ENCODE data around the gene ARPC4. TPM values are rescaled to one million over a fixed set of nuclear protein-coding genes. Genes with fewer than 3 reads are reported as not detected.
A peak's percentile ranks its signal among the peaks of the same experiment; 100 is the strongest.

ARPC4 gene
- total and polyA plus RNA-seq, 2 experiments from 2014 or later: 149 to 182 TPM

DNA sequence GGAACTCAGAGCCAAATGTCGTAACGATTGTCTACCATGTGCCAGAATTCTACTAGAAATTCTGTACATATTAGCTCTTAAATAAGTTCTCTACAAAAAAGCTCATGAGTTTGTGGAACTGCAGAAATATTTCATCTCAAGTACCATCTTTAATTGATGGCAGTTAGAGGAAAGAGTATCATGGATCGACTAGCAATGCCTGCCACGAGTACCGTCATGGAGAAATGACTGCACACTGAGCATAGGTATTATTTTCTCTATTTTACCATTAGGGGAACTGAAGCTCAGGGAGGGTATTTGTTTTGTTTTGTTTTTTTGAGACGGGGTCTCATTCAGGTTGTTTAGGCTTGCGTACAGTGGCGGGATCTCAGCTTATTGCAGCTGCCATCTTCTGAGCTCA lies 48.1 kb downstream of the ARPC4 start:
- peaks cover 4% of the 10 kb centered on the region for H3K4me1 ChIP-seq (ENCODE audit: insufficient read depth)
- 84% methylated on average over 8 of the region's 8 CpGs for WGBS (ENCODE audit: low lambda C conversion rate, missing lambda C conversion rate)
- no peaks in the 10 kb centered on the region for H3K9me3 ChIP-seq (ENCODE audit: low read depth)
- H3K4me2 ChIP-seq: no peak overlapping the region
- TF ChIP-seq EZH2 (IDR thresholded peaks at IDR 0.05; ENCODE audit: borderline replicate concordance) (no peak), CTCF (IDR thresholded peaks at IDR 0.05; ENCODE audit: poor library complexity) (no peak), EZH2phosphoT487 (IDR thresholded peaks at IDR 0.05; ENCODE audit: low read depth, severe bottlenecking, unreplicated experiment) (no peak)
- no peaks in the 10 kb centered on the region for H3K27me3 ChIP-seq
- H3K4me3 ChIP-seq: no peak overlapping the region
- H2AFZ ChIP-seq: no peak overlapping the region
- no peak for DNase-seq (ENCODE audit: low spot score)
- H4K20me1 ChIP-seq (ENCODE audit: insufficient read depth, poor library complexity, severe bottlenecking): no peaks in the 10 kb centered on the region
- H3K9me2 ChIP-seq (replicated peaks; ENCODE audit: insufficient read depth): no peaks in the 10 kb centered on the region
- peaks cover 5% of the 10 kb centered on the region for H3K36me3 ChIP-seq (replicated peaks; ENCODE audit: insufficient read depth, low read depth)
- peaks cover 9% of the 10 kb centered on the region for H3K79me2 ChIP-seq
- H3K27ac ChIP-seq: no peak overlapping the region

- H3K4me3 ChIP-seq: peak within 1 kb of the TSS; percentile 53
- no peaks in the 10 kb centered on the region for H3K9me2 ChIP-seq (replicated peaks; ENCODE audit: insufficient read depth)
- peak; percentile 97 for DNase-seq (ENCODE audit: low spot score)
- H4K20me1 ChIP-seq (ENCODE audit: insufficient read depth, poor library complexity, severe bottlenecking): no peaks in the 10 kb centered on the region
- H3K4me1 ChIP-seq (ENCODE audit: insufficient read depth): peaks cover 4% of the 10 kb centered on the region
- H3K27me3 ChIP-seq: no peaks in the 10 kb centered on the region
- 2% methylated on average over 42 of the region's 42 CpGs for WGBS (ENCODE audit: low lambda C conversion rate, missing lambda C conversion rate)
- H3K79me2 ChIP-seq: peaks cover 9% of the 10 kb centered on the region
- peak within 1 kb of the TSS; percentile 92 for H3K4me2 ChIP-seq
- H2AFZ ChIP-seq: peak within 1 kb of the TSS; percentile 76
- no peak for TF ChIP-seq EZH2 (IDR thresholded peaks at IDR 0.05; ENCODE audit: borderline replicate concordance)
- TF ChIP-seq CTCF (IDR thresholded peaks at IDR 0.05; ENCODE audit: poor library complexity): no peak
- TF ChIP-seq EZH2phosphoT487 (IDR thresholded peaks at IDR 0.05; ENCODE audit: low read depth, severe bottlenecking, unreplicated experiment): no peak
- H3K27ac ChIP-seq: peak within 1 kb of the TSS; percentile 52
- peaks cover 5% of the 10 kb centered on the region for H3K36me3 ChIP-seq (replicated peaks; ENCODE audit: insufficient read depth, low read depth)
- no peaks in the 10 kb centered on the region for H3K9me3 ChIP-seq (ENCODE audit: low read depth)
Measured at GRCh38 chr3:9843715-9844438, 51.0 kb downstream of the ARPC4 start, which contains the start of gene RPUSD3. TSS of gene RPUSD3 (minus strand) at chr3:9844008. CDS start at chr3:9843990, 18 bp downstream.

DNA sequence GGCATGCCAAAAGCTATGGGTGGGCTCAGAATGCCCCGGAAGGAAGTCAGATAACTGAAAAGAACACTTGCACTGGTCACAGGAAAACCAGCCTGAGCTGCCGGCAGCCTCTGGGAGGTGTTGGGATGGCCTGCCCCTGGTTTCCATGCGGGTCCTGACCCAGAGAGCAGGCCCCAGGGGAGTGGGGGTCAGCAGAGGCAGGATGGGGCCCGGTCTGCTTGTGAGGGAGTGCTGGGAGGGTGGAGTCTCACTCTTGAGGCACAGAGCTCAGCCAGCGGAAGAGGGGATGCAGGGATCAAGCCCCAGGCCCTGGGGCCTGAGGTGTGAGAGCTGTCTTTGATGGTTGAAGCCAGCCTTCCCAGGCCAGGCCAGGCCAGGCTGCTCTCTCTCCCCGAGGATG lies 53.3 kb downstream of the ARPC4 start:
- H3K4me1 ChIP-seq (ENCODE audit: insufficient read depth): peaks cover 4% of the 10 kb centered on the region
- H3K4me3 ChIP-seq: no peak overlapping the region
- no peaks in the 10 kb centered on the region for H4K20me1 ChIP-seq (ENCODE audit: insufficient read depth, poor library complexity, severe bottlenecking)
- no peaks in the 10 kb centered on the region for H3K9me3 ChIP-seq (ENCODE audit: low read depth)
- H2AFZ ChIP-seq: no peak overlapping the region
- no peaks in the 10 kb centered on the region for H3K9me2 ChIP-seq (replicated peaks; ENCODE audit: insufficient read depth)
- TF ChIP-seq EZH2 (IDR thresholded peaks at IDR 0.05; ENCODE audit: borderline replicate concordance) (no peak), CTCF (IDR thresholded peaks at IDR 0.05; ENCODE audit: poor library complexity) (no peak), EZH2phosphoT487 (IDR thresholded peaks at IDR 0.05; ENCODE audit: low read depth, severe bottlenecking, unreplicated experiment) (no peak)
- H3K79me2 ChIP-seq: peaks cover 9% of the 10 kb centered on the region
- H3K27me3 ChIP-seq: no peaks in the 10 kb centered on the region
- no peaks in the 10 kb centered on the region for H3K36me3 ChIP-seq (replicated peaks; ENCODE audit: insufficient read depth, low read depth)
- no peak overlapping the region for H3K27ac ChIP-seq
- 79% methylated on average over 6 of the region's 6 CpGs for WGBS (ENCODE audit: low lambda C conversion rate, missing lambda C conversion rate)
- no peak for DNase-seq (ENCODE audit: low spot score)
- H3K4me2 ChIP-seq: no peak overlapping the region
